HG03521 (cell line): Measurements from ENCODE around the gene AGBL3.
A peak's percentile ranks its signal among the peaks of the same experiment; 100 is the strongest.
"Not testable (repeated sequence)": the region's sequence is repeated elsewhere in the genome, so short reads cannot be mapped to it uniquely, and the experiment has no call there.

Experiments
- ATAC-seq: cut with Tn5 transposase; IDR thresholded peaks from one replicate; pipeline ENCODE4 v1.9.1; 2021; ENCODE audit warnings: mild to moderate bottlenecking, moderate library complexity; ENCODE audit not compliant: unreplicated experiment

The AGBL3 gene

GRCh38 chr7:135074531-135074930 is 88.2 kb downstream of the AGBL3 start:
- no peak for ATAC-seq

- ATAC-seq, result no peak
Observed at GRCh38 chr7:135075716-135076115, 89.4 kb downstream of the AGBL3 start.

- no peak for ATAC-seq
Observed at GRCh38 chr7:135076882-135077281, 90.6 kb downstream of the AGBL3 start.

GRCh38 chr7:135077642-135078041 is 91.3 kb downstream of the AGBL3 start:
- ATAC-seq, result no peak

GRCh38 chr7:135078051-135078450 is 91.7 kb downstream of the AGBL3 start:
- no peak for ATAC-seq

- ATAC-seq, result no peak
Observed at GRCh38 chr7:135079068-135079467, 92.8 kb downstream of the AGBL3 start.

- no peak for ATAC-seq
Observed at GRCh38 chr7:135083005-135083404, 96.7 kb downstream of the AGBL3 start.

GRCh38 chr7:135088566-135088965 is 102.3 kb downstream of the AGBL3 start:
- no peak for ATAC-seq

GRCh38 chr7:135091717-135092116 is 105.4 kb downstream of the AGBL3 start:
- no peak for ATAC-seq

GRCh38 chr7:135094472-135095237 is 108.3 kb downstream of the AGBL3 start:
- ATAC-seq, result no peak

- ATAC-seq, result no peak
Observed at GRCh38 chr7:135095450-135095849, 109.1 kb downstream of the AGBL3 start.

GRCh38 chr7:135098391-135098790 is 112.1 kb downstream of the AGBL3 start:
- no peak for ATAC-seq

GRCh38 chr7:135100856-135101255 is 114.5 kb downstream of the AGBL3 start:
- no peak for ATAC-seq

- ATAC-seq, result peak; percentile 83
Observed at GRCh38 chr7:135102372-135102771, 116.1 kb downstream of the AGBL3 start.

- no peak for ATAC-seq
Observed at GRCh38 chr7:135109562-135109961, 123.3 kb downstream of the AGBL3 start.

GRCh38 chr7:135109976-135110375 is 123.7 kb downstream of the AGBL3 start:
- ATAC-seq, result no peak

GRCh38 chr7:135111379-135111778 is 125.1 kb downstream of the AGBL3 start:
- ATAC-seq, result no peak

GRCh38 chr7:135114622-135115021 is 128.3 kb downstream of the AGBL3 start:
- no peak for ATAC-seq

GRCh38 chr7:135117096-135117495 is 130.8 kb downstream of the AGBL3 start:
- ATAC-seq, result no peak

- no peak for ATAC-seq
Observed at GRCh38 chr7:135121868-135122267, 135.6 kb downstream of the AGBL3 start.

- not testable (repeated sequence) for ATAC-seq
Observed at GRCh38 chr7:135124631-135125030, 138.3 kb downstream of the AGBL3 start.

- no peak for ATAC-seq
Observed at GRCh38 chr7:135128931-135129330, 142.6 kb downstream of the AGBL3 start.

GRCh38 chr7:135129579-135129978 is 143.3 kb downstream of the AGBL3 start:
- no peak for ATAC-seq
